Measurements from ENCODE around the gene HOXB1.
"Not testable (repeated sequence)": the region's sequence is repeated elsewhere in the genome, so short reads cannot be mapped to it uniquely, and the experiment has no call there.

HOXB1 gene

DNA sequence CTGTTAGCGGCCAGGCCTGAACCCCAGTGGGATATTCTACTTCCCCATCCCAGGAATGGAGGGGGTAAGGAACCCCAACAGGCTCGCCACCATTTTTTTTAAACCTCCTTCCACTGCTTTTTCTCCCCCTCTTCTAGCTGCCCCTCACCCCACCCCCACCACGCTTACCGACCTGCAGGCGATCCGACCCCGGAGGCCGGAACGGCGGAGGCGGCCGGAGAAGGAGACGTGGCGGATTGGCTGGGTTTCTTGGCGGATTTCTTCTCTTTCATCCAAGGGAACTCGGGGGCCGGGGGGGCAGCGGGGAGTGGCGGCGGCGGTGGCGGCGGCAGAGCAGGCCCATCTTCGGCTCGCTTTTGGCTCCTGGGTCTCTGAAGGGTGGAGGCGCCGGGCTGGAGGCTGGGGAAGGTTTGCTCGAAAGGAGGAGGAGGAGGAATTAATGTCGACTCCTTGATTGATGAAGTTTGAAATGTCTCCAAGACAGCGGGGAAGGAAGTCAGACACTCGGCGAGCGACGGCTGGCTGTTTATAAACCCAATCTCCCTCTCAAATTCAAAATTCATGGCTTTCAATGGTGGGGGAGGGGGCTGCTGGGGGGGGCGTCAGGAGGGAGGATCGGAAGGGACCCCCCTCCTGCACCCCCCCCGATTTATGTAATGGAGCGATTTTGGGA lies 13.7 kb upstream of the HOXB1 start:
- DNase-seq (ENCODE audit: extremely low read depth in 1 of 2, low read depth in 1 of 2): no peak

DNA sequence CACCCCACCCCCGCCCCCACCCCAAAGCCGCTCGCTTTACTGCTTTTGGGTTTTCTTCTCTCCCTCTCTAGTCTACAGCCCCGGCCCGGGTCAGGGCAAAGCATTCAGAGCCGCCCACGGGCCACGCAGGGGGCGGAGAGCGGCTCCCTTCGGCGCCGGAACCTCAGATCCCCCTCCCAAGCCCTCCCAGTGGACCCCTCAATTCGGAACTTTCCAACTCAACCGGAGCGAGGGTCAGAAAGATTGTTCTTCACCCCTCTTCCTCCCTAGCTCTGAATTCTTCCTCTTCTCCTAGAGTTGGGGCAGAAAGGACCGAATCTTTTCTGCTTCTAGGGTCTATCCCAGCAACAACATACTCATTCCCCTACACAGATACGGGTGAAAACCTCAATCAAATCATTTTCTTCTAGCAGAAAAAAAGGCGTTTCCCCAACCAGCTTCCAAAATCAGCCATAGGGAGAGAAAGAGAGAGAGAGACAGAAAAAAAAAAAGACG lies 13.1 kb upstream of the HOXB1 start:
- no peak for DNase-seq (ENCODE audit: extremely low read depth in 1 of 2, low read depth in 1 of 2)

DNA sequence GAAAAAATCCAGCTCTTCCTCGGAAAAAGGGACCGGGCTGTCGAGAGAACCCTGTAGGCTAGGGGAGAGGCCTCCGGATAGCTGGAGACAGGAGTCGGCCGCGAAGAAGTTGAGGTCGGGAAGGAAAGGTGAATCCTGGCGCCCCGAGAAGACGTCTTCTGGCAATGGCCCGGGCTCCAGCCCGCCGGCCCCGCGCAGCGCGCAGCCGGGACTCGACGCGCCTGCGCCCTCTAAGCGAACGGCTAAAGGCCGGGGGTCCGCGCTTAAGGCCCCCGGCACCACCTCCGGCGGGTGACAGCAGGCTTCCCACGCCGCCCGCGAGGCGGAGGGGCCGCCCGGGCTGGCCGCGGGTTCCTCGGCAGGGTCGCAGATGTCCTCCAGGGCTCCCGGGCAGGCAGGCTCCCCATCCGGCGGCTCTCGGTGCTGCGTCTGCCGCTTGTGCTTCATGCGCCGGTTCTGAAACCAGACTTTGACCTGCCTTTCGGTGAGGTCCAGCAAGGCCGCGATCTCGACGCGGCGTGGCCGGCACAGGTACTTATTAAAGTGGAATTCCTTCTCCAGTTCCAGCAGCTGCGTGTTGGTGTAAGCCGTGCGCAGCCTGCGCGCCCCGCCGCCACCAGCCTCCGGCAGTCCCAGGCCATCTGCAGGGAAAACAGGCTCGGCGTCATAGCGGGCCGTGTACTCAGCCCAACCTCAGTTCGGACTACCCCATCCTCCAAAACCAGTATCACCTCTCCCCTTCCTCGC lies 12.5 kb upstream of the HOXB1 start:
- peak in 1 of 2 donors; percentile 30 for DNase-seq (ENCODE audit: extremely low read depth in 1 of 2, low read depth in 1 of 2)

DNA sequence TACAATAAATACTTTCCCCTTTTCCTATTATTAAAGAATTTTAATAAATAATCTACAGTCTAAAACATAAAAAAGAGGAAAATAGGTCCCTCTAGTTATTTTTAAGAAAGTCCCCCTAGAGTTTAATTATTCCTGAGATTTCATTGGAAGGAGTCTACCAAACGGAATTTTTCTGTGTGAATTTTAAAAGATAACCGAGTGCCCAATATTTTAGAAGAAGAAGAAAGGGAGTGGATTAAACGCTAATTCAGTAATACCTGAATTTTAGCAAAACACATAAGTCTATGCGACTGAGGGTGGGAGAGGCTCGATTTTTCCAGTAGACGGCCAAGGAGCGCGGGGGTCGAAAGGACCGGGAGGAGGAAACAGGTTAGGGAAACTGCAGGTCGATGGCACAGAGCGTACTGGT lies 11.9 kb upstream of the HOXB1 start:
- DNase-seq (ENCODE audit: extremely low read depth in 1 of 2, low read depth in 1 of 2): no peak

DNA sequence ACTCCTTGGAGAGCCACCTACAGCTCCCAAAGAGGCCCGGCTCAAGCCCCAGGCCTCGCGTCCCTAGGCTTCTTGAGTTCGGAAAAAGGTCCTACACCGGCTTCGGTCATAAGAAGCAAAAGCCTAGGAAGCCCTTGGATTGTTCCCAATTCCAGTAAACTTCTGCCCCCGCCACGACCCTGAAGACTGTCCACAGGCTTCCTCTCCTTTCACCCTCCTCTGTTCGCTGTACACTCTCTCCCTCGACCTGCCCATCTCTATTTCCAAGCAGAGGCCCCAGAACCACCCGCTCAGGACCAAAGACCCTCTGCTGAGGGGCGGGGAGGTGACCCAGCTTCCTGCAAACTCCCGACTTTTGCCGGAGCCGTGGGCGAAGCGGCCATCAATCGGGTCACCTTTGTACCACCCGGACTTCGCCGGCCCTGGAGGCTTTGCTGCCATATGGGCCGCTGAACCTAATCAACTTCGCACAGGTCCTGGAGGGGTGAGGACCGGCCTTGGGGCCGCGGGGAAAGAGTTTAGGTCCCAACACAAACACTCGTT lies 11.4 kb upstream of the HOXB1 start:
- DNase-seq (ENCODE audit: extremely low read depth in 1 of 2, low read depth in 1 of 2): no peak

DNA sequence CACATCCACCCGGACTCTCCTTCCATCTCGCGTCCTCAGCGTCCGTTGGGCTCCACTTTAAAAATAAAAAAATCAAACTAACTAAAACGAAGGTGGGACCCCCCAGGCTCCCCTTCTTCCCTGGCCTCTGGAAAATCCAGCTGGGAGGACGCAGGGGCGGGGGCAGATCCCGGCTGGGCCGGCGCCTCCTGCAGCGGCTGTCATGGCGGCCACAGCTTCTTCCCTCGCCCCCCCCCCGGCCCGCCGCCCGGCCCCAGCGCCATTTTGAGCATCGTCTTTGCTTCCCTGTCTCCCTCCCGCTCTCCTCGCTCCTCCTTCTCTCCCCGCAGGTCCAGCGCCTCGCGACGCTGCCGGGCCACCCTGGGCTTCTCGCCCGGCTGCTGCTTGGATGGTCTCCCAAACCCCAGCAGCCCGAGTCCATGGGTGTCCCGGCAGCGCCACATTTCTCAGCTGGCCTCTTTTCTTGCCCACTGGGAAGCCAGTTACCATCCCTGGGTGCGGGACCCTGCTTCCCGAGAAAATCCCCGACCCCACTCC lies 10.8 kb upstream of the HOXB1 start:
- no peak for DNase-seq (ENCODE audit: extremely low read depth in 1 of 2, low read depth in 1 of 2)

DNA sequence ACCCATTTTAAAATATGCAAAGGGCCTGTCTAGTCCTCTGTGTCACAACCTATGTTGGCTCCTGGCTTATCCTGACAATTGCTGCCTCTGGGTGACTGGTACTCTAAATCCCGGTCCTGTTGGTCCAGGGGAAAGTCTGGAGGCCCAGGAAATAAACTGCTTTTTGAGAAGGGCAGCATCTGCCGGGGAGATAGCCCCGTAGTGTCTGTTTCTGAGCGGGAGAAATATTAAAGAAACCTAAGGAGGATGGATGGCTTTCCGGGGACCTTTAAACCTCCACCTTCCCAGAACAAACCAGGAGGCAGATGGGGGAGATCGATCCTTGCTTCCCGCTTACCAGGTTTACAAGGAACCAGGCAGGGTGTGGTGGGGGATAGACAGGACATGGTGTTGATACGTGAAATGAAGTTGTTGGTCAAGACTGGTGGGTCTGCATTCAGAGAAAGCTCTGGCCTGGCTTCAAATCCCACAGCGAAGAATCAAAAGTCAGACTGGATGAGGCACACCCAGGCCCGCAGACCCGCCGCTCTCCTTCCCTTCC lies 10.3 kb upstream of the HOXB1 start:
- DNase-seq (ENCODE audit: extremely low read depth in 1 of 2, low read depth in 1 of 2): no peak

DNA sequence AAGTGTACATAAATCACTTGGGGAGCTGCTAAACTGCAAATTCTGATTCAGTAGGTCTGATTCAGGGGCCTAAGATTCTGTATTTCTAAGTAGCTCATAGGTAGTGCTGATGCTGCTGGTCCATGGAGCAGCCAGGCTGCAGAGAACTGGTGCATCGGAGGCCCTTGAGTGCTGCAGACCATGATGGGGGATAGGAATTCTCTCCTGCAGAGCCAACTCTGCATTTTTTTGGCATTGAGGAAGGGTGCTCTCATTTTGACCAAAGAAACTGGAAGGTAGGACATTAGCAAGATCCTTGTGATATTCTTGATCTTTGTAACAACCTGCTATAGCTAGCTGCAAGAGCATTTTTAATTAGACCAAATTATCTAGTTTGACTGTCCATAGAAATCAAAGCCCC lies 9.4 kb upstream of the HOXB1 start:
- DNase-seq (ENCODE audit: extremely low read depth in 1 of 2, low read depth in 1 of 2): no peak

DNA sequence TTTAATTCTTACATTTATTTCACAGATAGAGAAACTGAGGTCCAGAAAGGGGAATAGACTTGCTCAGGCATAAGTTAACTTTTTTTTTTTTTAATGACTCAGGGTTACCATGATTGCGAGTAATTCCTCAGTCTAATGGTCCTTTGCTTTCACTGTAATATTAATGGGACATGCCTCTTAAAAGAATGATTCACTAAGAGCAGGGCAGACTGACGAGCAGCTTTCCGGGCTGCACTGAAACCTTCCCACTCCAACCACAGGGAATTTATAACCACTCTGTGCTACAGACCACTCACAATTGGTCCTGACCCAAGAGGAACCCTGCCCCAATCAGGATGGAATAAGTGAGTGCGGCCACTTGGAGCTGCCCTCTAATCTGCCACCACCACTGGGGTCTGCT lies 8.4 kb upstream of the HOXB1 start:
- no peak for DNase-seq (ENCODE audit: extremely low read depth in 1 of 2, low read depth in 1 of 2)

DNA sequence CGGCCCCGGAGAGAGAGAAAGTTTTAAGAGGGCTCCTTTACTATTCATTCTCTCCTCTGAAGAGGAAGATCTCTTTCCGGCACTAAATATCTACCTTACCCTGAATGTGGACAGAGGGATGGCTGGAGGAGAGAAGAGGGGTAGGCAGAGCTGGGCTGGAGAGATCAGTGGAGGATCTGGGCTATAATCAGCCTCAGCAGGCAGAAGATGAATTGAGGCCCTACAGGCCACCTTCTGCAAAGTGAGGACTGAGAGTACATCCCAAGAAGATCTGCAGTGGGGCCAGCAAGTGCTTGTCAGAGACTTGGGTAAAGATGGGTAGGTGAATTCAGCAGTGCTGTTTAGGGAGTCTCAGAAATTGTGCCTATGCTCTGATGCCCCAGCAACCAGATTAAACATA lies 6.5 kb upstream of the HOXB1 start:
- DNase-seq (ENCODE audit: extremely low read depth in 1 of 2, low read depth in 1 of 2): no peak

DNA sequence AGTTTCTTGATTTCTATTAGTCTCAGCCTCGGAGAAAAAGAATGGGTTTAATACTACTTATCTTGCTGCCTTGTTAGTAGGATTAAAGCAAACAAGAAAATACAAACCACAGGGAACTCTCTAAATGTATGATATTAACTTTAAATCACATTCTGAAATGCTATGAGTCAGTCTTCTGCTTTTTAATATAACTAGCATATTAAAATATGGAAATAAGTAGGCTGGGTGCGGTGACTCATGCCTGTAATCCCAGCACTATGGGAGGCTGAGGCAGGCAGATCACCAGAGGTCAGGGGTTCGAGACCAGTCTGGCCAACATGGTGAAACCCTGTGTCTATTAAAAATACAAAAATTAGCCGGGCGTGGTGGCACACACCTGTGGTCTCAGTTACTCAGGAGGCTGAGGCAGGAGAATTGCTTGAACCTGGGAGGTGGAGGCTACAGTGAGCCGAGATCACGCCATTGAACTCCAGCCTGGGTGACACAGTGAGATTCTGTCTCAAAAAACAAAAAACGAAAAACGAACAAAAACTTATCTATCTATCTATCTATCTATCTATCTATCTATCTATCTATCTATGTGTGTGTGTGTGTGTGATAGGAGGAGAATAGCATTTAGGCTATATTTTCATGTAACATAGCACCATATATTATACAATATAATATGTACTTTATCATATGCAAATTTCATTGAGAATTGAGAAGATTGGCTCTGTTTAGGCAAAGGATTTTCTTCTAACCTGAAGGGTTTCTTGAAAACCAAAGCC lies 5.2 kb upstream of the HOXB1 start:
- DNase-seq (ENCODE audit: extremely low read depth in 1 of 2, low read depth in 1 of 2): not testable (repeated sequence)

DNA sequence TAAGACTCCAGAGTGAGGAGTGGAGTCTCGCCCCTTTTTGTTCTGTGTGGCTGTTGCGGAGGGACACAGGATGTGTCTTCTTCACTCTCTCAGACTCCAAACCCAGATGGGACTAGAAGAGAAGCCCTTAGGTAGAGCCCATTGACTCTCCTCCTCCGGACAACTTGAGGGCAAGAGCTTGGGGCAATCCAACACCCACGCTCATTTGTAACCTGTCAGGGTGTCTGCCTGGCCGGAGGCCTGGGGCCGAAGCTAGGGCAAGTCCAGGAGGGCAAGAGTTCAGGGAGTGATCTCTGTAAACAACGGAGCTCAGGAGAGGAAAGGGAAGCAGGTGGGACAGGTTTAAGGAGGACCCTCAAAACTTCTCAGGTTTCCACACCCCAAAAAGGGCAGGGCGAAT lies 1.4 kb upstream of the HOXB1 start:
- no peak for DNase-seq (ENCODE audit: extremely low read depth in 1 of 2, low read depth in 1 of 2)

DNA sequence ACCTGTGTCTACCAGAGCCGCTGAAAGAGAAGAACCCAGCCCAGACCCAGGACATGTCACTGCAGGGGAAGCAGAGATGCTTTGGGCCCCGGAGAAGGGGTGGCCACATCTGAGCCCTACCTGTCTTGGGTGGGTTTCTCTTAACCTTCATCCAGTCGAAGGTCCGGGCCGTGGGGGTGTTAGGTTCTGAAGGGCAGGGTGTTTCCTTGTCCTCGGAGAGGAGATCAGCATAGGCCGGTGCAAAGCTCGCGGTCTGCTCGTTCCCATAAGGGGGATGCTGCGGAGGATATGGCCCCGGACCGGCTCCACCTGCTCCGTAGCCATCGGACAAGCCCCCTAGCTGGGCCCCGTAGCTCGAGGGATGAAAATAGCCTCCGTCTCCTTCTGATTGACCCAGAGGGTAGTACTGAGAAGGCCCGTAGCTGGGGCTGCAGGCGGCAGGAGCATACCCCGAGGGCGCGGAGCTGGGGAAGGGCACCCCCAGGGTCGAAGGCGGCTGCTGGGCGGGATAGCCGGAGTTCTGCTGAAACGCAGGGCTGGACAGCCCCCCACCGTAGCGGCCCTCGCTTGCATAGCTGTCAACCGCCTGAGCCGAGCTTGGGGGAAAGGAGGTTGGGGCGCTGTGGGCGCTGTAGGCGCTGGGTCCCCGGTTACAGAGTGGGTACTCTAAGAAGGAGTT lies 464 bp downstream of the HOXB1 start:
- DNase-seq (ENCODE audit: extremely low read depth in 1 of 2, low read depth in 1 of 2): no peak

DNA sequence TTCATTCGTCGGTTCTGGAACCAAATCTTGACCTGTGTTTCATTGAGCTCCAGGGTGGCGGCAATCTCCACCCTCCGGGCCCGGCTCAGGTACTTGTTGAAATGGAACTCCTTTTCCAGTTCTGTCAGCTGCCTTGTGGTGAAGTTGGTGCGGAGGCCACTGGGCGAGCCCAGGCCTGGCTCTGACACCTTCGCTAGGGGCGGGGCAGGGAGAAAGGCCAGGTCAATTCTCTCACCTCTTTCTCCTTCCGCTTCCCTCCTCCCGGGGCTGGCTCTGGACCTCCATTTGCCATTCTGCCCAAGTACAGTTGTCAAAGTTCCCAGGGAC lies 1.2 kb downstream of the HOXB1 start:
- DNase-seq (ENCODE audit: extremely low read depth in 1 of 2, low read depth in 1 of 2): no peak

DNA sequence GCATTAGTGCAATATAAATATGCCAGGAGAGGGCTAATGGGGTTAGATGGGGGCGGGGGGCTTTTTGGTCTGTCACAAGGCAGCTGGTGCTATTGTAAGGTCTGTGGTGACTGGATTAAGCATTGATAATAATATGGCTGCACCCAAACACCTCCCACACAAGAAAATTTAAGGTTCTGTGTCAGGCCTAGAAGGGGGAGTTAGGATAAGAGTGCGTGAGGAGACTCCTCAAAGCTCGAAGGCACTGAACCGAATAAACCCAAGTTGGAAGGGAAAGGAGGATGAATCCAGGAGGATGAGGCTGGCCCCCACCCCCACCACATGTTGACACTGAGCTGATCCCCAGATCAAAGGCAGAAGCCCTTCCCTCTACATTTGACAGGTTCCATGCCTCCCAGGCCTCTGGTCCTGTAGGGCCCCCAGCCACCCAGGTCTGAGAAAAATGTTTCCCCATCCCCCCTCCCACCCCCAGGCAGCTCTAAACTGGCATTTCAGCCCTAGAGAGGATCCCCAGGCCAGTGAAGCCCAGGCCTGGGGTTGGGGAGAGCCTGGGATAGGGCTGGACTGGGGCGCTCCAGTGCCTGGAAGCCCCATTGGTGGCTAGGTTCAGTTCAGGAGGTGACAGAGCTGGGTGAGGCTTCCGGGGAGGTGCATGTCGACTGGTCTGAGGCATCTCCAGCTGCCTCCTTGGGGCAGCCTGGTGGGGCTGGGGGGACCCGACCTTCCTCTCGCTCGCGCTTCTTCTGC lies 1.7 kb downstream of the HOXB1 start:
- DNase-seq (ENCODE audit: extremely low read depth in 1 of 2, low read depth in 1 of 2): no peak

DNA sequence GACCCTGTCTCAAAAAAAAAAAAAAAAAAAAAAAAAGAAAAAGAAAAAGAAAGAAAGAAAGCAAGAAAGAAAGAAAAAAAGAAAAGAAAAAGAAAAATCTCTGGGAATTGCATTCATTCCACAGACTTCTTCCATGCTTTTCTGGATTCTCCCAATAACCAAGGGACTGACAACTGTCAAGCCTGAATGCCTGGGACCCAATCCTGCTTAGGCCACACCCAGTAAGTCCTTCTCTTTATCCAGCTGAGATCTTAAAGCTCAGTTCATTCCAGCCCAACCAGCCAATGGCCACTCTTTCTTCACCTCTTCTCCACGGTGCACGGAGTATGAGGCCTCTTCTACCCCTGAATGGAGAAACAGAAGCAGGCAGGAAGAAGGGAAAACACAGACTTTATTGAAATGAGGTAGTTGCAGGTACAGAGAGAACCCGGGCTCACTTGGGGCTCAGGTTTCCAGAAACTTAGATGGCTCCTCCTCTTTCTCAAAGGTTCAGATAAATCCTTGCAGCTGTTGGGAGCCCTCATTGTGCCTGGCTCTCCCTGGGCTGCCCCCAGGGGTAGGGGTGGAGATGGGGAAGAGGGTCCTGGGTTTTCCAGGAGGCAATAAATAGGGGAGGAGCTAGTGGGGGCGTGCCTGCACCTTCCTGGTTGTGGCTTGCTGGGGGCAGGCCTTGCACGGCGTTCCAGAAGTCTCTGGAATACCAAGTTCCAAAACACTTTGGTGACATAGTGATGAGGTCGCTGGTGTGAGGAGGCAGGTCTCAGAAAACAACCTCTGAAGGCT lies 2.5 kb downstream of the HOXB1 start:
- DNase-seq (ENCODE audit: extremely low read depth in 1 of 2, low read depth in 1 of 2): no peak

DNA sequence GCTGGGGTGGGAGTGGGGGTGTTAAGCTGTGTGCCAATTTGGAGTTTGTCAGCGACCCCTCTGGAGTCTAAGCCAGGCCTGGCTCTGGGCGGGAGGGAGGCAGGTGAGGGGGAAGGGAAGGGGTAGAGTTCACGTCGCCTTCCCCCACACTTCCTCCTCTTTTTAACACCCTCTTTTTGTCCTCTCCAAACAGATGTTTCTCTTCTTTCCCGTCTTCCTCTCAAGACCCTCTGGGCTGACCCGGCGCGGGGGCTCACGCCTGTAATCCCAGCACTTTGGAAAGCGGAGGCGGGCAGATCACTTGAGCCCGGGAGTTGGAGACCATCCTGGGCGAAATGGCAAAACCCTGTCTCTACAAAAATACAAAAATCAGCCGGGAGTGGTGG lies 3.3 kb downstream of the HOXB1 start:
- DNase-seq (ENCODE audit: extremely low read depth in 1 of 2, low read depth in 1 of 2): no peak

DNA sequence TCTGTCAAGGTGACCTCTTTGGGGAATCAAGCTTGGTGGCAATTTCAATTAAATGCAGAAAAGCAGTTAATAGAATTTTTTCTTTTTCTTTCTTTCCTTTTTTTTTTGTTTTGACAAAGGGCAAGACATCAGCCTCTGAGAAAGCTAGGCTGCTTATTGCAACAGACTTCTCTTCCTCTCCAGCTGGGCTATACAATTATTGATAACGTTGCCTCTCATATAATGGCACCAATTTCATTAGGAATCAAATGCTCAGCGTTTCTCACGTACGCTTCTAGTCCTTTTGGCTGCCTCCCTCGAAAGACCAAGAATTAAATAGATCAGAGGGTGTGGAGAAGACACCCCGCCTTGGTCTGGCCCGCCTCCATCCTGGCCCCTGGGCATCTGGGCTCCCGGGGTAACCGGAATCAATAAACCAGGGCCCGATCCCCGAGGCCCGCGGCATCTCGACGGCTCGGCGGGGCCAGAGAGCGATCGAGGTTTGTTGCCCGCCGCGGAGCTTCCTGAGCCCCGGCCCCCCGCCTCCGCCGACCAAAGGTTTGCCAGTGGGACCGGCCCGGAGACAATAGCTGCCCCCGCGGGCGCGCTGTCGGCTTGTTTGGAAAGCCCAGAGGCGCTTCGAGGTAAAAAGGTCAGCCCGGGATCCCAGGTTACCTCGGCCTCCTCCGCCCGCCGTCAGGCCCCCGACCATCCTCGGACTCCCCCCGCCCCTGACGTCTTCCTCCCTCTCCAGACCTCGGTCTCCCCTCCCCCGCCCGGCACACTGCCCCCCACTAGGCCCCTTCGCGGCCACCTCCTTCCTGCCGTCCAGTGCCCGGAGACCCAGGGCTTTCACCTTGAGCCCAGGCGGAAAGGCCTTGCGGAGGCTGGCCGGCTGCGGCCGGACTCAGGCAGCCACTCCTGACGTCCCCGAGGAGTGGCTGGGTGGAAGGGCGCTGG lies 3.9 kb downstream of the HOXB1 start:
- no peak for DNase-seq (ENCODE audit: extremely low read depth in 1 of 2, low read depth in 1 of 2)
